Activated CD4-positive, alpha-beta T cell treated with anti-CD3 and anti-CD28 coated beads for 1 hour (primary cell): ENCODE results near the gene JMJD1C.
"Not testable (repeated sequence)": the region's sequence is repeated elsewhere in the genome, so short reads cannot be mapped to it uniquely, and the experiment has no call there.

Experiments
- DNase-seq: peaks from one replicate; pipeline ENCODE4 v3.0.0-alpha.2; 2020

The JMJD1C gene

DNA sequence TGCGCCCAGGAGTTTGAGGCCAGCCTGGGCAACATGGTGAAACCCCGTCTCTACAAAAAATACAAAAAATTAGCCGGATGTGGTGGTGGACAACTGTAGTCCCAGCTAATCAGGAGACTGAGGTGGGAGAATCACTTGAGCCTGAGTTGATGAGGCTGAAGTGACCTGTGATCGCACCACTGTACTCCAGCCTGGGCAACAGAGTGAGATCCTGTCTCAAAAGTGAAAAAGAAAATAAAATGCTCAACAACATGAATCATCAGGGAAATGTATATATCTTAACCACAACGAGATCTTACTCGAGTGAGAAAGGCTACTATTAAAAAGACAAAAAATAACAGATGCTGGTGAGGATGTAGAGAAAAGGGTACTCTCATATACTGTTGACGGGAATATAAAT is 72.7 kb downstream of the JMJD1C start:
- no peak for DNase-seq

DNA sequence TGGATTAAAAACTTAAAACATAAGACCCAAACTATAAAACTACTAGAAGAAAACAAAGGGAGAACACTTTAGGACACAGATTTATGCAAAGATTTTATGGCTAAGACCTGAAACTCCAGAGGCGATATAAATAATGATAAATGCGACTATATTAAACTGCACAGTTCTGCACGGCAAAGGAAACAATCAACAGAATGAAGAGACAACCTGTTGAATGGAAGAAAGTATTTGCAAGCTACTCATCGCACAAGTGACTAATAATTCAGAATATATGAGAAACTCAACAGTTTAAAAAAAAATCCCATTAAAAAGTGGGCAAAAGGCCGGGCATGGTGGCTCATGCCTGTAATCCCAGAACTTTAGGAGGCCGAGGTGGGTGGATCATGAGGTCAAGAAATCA is 73.6 kb downstream of the JMJD1C start:
- no peak for DNase-seq

DNA sequence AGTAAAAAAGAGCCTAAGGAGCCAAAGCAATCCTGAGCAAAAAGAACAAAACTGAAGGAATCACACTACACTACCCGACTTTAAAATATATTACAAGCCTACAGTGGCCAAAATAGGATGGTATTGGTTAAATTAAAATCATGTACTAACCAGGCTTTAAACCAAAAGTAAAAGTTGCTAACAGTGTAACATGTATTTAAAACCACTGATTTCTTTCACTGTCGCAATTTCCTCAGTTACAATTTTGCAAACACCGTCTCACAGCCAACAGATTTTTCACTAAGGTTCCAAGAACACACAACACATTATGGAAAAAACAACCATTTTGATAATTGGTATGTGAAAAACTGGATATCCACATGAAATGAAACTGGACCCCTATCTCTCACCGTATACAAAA is 74.0 kb downstream of the JMJD1C start:
- DNase-seq, result no peak

DNA sequence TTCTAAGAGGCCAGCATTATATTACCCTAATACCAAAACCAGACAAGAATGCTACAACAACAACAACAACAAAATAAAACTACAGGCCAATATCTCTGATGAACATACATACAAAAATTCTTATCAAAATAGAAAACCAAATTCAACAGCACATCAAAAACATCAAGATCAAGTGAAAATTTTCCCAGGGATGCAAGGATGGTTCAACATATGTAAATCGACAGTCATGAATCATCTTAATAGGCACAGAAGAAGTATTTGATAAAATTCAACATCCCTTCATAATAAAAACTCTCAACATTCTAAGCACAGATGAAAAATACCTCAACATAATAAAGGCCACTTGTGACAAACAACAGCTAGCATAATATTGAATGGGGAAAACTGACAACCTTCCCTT is 75.3 kb downstream of the JMJD1C start:
- no peak for DNase-seq

DNA sequence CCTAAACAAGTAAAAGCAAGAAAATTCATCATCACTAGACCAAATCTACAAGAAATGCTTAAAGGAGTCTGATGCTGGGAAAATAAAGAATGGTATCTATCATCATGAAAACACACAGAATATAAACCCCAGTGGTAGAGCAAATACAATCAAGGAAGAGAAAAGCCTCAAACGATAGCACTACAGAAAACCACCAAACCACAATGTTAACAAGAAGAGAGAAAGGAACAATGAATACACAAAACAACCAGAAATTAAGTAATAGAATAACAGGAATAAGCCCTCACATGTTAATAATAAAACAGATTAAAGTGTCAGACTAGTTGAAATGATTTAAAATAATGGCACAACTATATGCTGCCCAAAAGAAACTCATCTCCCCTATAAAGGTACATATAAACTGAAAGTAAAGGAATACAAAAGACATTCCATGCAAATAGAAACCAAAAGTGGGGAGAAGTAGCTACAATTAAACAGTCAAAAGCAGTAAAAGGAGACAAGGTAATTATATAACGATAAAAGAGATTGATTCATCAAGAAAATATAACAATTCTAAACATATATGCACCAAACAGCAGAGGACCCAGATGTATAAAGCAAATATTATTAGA is 77.3 kb downstream of the JMJD1C start:
- DNase-seq, result no peak

DNA sequence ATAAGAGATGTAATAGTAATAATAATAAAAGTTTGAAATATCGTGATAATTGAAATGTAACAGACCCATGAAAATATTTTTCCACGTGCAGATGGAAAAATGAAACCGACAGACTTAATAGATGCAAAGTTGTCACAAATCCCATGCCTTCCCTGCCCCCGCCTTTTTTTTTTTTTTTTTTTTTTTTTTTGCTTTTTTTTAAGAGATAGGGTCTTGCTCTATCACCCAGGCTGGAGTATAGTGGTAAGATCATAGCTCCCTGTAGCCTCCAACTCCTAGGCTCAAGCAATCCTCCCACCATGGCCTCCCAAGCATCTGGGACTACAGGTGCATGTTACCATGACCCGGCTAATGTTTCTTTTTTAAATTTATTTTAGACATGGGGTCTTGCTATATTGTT is 80.5 kb downstream of the JMJD1C start:
- DNase-seq, result no peak

DNA sequence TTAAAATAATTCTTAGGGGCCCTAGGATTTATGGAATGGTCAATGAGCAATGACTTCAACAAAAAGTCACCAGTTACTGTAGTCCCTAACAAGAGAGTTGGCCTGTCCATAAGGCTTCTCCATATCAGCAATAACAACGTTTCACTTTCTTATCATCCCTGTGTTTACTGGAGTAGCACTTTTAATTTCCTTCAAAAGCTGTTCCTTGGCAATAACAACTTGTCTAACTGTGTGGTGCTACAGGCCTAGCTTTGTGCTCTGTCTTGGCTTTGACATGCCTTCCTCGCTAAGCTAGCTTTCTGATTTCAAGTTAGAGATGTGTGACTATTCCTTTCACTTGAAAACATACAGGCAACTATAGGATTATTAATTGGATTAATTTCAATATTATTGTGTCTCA is 81.1 kb downstream of the JMJD1C start:
- DNase-seq, result no peak

DNA sequence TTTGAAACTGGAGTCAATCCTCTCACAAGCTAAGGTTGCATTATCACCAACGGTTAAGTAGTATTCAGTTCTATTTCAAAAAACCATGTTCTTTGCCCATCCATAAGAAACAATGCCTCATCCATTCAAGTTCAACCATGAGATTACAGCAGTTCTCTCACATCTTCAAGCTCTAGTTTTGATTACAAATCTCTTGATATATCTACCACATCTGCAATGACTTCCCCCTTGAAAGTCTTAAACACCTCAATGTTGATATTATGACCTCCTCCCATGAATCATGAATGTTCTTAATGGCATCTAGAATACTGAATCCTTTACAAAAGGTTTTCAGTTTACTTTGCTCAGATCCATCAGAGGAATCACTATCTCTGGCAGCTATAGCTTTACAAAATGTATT is 81.8 kb downstream of the JMJD1C start:
- no peak for DNase-seq

DNA sequence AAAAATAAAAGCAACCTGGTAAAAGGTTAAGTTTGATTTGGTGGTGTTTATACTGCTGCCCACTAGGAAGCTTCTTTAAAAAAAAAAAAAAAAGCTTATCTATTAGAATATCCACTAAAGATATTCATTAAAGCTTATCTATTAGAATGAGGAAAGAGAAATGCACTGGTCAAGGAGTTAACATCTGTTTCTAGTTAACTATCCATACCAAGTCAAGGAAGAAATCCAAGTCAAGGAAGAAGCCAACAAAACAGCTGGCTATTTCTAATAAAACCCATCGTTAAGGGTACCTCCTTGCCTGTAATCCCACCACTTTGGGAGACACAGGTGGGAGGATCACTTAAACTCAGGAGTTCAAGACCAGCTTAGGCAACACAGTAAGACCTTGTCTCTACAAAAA is 82.6 kb downstream of the JMJD1C start:
- DNase-seq, result no peak

DNA sequence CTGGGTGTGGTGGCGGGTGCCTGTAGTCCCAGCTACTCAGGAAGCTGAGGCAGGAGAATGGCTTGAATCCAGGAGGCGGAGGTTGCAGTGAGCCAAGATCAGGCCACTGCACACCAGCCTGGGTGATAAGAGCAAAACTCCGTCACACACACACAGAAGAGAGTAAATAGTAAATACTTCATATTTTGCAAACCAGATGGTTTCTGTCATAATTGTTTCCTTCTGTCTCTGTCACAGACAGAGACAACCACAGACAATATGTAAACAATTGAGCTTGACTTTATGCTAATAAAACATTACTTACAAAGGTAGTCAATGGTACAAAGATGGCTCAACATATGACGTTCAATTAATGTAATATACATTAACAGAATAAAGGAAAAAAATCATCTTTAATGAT is 83.7 kb downstream of the JMJD1C start:
- no peak for DNase-seq

DNA sequence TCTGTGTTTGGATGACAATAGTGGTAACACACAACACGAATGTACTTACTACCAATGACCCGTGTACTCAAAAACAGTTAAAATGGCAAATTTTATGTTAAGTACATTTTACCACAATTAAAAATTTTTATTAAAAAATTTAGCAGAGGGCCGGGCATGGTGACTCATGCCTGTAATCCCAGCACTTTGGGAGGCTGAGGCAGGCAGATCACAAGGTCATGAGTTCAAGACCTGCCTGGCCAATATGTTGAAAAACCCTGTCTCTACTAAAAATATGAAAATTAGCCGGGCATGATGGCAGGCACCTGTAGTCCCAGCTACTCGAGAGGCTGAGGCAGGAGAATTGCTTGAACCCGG is 88.5 kb downstream of the JMJD1C start:
- DNase-seq, result not testable (repeated sequence)

DNA sequence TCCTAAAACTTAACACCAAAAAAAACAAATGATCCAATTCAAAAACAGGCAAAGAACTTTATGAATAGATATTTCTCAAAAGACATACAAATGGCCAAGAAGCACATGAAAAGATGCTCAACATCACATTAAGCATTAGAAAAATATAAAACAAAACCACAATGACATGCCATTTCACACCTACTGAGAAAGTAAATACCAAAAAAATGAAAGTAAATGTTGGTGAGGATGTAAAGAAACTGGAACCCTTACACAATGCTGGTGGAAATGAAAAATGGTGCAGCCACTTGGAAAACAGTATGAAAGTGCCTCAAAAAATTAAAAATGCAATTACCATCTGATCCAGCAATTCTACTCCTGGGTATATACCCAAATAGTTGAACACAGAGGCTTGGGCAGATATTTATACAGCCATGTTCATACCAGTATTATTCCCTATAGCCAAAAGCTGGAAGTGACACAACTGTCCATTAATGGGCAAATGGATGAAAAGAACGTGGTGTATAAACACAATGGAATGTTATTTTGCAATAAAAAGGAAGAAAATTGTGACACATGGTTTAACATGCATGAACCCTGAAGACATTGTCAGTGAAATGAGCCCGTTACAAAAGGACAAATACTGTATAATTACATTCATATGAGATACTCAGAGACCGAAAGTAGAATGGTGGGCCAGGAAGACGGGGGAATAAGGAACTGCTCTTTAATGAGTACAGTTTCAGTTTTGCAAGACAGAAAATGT is 89.0 kb downstream of the JMJD1C start:
- DNase-seq, result no peak

DNA sequence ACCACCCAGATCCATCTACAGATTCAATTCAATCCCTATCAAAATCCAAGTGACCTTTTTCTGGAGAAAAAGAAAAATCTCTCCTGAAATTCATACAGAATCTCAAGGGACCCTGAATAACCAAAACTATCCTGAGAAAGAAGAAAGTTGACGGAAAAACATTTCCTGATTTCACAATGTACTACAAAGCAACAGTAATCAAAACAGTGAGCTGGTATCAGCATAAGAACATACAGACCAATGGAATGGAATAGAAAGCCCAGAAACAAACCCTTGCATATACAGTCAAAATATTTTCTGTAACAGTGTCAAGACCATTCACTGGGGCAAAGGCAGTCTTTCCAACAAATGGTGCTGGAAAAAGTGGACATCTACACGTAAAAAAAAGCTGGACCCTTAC is 89.9 kb downstream of the JMJD1C start:
- DNase-seq, result no peak

DNA sequence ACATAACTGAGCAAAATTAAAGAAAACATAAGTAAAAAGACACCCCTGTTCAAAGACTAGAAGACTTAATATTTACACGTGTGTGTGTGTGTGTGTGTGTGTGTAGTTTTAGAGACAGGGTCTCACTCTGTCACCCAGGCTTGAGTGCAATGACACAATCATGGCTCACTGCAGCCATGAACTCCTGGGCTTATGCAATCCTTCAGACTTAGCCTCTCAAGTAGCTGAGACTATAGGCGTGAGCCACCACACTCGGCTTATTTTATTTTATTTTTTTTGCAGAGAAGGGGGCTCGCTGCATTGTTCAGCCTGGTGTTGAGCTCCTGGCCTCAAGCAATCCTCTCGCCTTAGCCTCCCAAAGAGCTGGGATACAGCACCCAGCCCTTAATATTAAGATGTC is 90.3 kb downstream of the JMJD1C start:
- no peak for DNase-seq

DNA sequence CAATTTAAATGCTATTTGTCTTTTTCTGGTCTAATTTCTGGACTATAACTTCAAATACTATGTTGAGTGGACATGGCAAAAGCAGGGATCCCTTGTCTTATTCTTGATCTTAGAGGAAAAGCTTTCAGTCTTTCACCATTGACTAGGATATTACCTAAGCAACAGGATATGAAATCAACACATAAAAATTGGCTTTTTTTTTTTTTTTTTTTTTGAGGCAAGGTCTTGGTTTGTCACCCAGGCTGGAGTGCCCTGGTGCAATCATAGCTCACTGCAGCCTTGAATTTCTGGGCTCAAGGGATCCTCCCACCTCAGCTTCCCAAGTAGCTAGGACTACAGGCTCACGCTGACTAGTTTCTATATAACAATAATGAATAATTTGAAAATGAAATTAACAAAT is 90.8 kb downstream of the JMJD1C start:
- no peak for DNase-seq

DNA sequence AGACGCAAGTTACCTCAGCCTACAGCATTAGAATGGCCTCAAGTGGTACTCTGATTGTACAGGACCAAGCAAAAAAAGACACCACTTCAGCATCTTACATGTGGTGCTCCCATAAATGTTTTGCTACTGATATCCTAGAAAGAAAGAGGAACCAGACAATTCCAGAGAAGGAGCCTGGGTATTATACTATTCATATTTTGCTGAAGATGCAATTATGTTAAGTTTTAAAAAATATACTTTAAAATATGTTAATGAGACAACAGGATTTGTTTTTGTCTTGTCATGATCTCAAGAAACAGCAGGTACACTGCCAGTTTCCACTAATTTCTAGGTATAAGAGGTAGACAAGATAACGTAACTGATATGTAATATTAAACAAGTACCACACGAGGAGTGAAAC is 92.6 kb downstream of the JMJD1C start:
- no peak for DNase-seq

DNA sequence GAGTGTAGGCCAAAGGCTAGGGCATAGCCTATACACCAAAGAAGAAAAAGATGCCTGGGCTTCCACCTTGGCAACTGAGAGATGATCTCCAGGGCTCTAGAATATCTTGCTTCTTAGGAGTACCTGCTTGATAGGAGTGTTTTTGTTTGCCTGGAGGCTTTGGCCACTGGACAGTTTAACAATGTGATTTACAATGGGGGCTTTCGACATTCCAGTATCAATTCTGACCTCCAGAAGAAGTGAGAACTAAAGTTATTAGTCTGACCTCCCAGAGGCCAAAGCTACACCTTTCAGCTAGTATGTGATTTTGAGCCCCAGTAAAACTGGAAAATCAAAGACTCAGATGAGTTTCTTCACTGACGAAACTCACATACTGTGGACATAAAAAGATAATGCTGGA is 96.1 kb downstream of the JMJD1C start:
- DNase-seq, result no peak

DNA sequence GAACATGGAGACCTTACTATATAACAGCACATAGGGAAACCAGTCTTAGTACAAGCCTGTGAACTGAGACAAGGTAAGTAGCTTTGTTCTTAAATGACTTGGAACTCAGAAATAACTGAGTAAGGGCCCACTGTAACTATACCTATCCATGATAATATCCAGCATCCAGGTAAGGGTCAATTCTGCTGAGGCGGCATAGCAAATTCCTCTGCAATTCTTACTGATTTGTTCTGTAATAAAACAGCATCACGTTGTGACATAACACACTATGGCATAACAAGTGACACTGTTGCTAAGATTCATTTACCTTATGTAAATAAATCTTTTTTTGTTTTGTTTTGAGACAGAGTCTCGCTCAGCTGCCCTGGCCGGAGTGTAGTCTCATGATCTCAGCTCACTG is 97.4 kb downstream of the JMJD1C start:
- DNase-seq, result no peak

DNA sequence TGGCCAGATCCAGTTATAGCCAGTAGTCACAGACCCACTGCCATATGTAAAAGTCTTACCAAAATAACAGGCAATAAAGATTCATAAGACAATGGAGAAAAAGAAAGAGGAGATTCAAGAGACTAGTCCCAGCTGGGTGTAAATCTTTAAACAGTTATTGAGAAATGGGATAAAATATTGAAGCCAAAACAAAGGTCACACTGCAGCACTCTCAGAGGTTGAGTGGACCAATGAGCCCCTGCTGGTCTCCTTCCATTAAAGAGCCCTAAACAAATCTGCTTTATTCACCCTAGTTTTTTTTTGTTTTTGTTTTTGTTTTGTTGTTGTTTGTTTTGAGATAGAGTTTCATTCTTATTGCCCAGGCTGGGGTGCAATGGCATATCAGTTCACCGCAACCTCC is 98.8 kb downstream of the JMJD1C start:
- no peak for DNase-seq

DNA sequence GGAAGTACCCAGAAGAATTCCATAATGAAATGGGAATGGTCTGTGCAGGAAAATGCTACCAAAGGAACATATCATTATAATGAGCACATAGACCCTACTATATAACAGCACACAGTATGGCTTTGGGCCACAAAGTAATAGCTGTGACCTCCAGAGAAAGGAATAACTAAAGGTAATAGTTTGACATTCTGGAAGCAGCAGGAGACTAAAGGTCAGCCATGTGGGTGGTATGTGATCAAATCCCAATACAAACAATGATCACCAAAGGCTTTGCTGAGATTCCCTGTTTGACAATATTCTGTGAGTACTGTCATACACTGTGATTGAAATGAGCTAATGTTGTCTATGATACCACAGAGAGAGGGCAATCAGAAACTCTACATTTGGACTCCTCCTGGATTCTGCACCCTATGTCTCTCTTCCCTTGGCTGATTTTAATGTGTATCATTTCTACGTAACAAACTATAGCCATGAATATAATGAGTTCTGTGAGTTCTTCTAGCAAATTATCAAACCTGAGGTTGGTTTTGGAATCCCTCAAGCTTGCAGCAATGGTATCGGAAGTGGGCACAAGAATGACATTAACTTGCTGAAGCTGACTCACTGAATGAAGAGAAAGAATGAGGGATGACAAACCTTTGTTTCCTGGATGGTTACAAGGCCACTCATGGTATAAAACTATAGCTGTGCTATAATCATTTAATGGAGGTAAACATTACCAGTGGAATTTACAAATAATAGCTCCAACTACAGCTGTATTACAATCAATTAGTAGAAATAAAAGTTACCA is 99.6 kb downstream of the JMJD1C start:
- no peak for DNase-seq

DNA sequence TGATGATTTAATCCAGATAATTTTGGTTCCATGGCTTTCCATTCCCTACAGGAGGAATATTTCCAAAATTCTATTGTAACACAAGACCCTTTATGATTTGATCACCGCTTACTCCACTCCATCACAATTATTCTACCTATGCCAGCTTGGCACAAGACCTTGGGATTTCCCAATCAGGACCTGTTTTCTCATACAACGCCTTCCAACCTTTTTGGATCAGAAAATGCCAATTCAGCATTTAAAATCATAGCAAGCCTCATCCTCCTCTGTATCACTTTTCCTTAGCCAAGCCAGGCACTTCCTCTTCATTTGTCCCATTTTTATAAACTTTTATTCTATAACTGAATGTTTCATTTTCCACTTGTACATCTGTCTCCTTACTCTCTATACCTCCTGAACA is 100.9 kb downstream of the JMJD1C start:
- no peak for DNase-seq

DNA sequence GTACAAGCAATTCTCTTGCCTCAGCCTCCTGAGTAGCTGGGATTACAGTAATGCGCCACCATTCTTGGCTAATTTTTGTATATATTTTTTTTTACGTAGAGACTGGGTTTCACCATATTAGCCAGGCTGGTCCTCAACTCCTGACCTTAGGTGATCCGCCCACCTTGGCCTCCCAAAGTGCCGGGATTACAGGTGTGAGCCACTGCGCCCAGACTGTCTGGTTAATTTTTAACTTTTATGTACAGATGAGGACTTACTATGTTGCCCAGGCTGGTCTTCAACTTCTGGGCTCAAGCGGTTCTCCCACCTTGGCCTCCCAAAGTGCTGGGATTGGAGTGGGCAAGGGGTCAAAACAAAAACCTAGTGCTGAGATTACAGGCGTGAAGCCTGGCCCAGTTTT is 101.8 kb downstream of the JMJD1C start:
- no peak for DNase-seq

DNA sequence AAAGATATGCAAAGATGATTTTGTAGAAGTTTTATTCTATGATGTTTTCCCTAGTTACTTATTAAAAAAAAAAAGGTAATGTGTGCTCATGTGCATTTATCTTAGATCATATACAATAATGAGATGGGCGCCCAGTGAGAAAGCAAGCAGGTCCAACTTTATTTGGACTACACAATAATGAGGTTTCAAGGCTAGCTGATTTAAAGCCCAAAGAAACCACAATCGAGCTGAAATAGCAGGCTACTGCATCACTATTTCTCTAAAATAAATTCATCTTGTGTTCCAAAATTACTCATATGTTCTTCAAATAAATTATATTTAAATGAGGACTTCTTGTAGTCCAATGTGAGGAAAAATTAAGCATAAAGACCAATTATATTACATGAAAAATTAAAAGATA is 110.1 kb downstream of the JMJD1C start:
- DNase-seq, result no peak

DNA sequence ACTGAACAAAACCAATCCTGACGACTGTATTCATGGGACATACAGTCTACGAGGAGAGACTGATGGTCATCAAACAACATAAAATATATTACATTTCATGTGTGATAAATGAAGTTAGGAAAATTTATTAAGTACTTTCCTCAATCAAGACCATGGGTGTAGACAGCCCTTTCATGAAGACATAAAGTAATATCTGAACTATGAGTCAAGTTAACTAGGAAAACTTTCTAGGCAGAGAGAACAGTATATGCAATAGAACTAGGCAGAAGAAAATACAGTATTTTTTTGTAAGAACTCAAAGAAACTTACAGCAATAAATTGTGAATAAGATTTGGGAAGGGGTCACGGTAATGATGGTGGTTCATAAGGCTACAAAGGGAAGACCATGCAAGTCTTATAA is 112.8 kb downstream of the JMJD1C start:
- no peak for DNase-seq
